Activated T-helper 9 cell treated with anti-CD3 and anti-CD28 coated beads, Interleukin-2, amount 50 U/mL, for 16 hours (primary cell): Measurements from ENCODE around the gene ZNF79.

Experiments
- DNase-seq: peaks from one replicate; pipeline ENCODE4 v3.0.0-alpha.2; 2020; ENCODE audit warnings: low read depth

The ZNF79 gene

DNA sequence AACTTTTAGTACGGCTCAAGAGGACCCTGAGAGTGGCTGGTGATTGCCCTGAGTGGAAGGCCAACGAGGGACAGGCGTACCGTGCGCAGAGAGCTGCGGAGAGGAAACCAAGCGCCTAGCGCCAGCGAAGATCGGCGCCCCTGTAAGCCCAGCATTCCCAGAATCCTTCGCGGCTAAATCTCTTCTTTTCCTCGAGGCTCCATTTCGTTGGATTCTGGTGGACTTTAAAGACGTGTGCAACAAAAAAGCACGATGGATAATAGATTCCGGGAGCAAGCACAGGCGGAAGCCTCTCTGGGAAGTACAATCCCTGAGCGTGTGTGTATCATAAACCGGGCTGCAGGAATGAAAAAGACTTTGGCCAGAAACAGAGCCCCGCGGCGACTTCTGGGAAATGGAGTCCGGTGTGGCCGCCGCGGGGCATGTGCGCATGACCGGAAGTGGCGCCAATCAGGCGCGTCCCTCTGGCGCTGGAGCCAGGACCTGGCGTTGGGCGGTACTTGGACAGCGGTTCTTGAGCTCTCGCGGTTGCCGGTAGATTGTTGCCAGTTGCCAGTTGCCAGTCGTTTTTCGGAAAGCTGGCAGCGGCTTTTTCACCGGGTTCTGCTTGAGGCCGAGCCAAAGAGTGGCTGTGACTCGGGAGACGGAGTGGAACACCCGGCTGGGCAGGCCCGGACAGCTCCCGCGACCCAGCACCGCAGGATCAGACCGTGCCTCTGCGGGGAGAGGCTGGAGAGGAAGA, at the start of gene ZNF79:
Gene ZNF79 (plus strand): TSS at position 449 of the 742 bp plus-strand sequence. CDS start 406 bp downstream, outside the sequence.
- DNase-seq, result peak; percentile 88

- DNase-seq, result no peak
These were observed 43.7 kb upstream of the ZNF79 start for GRCh38 chr9:127380479-127380878.

GRCh38 chr9:127382541-127382940, 41.6 kb upstream of the ZNF79 start:
- DNase-seq, result no peak

GRCh38 chr9:127384016-127384730, 40.0 kb upstream of the ZNF79 start:
- no peak for DNase-seq

DNA sequence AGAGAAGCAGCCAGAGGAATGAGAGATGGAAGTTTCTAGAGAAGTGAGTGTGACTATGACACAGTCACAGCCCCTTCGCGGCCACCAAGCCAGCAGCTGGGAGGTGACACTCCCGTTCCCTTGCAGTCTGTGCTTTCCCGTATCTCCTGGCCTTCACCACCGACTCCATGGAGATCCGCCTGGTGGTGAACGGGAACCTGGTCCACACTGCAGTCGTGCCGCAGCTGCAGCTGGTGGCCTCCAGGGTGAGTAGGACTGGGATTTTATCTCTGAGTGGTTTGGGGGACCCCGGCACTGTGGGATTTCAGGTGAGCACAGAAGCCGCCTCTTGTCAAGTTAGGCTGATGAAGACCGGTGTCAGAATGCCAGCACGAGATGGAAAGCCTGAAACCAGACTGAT, 39.3 kb upstream of the ZNF79 start:
- DNase-seq, result no peak

- no peak for DNase-seq
These were observed 37.9 kb upstream of the ZNF79 start for GRCh38 chr9:127386249-127386648.

GRCh38 chr9:127386981-127387380, 37.2 kb upstream of the ZNF79 start:
- DNase-seq, result no peak

- DNase-seq, result peak; percentile 70
These were observed 35.9 kb upstream of the ZNF79 start for GRCh38 chr9:127388037-127388855.

GRCh38 chr9:127388856-127389238, 35.3 kb upstream of the ZNF79 start:
- no peak for DNase-seq

GRCh38 chr9:127389381-127390247, 34.6 kb upstream of the ZNF79 start:
- no peak for DNase-seq

GRCh38 chr9:127390248-127390545, 34.0 kb upstream of the ZNF79 start:
- no peak for DNase-seq

- DNase-seq, result no peak
These were observed 33.6 kb upstream of the ZNF79 start for GRCh38 chr9:127390563-127390962.

GRCh38 chr9:127392166-127392565, 32.0 kb upstream of the ZNF79 start:
- no peak for DNase-seq

DNA sequence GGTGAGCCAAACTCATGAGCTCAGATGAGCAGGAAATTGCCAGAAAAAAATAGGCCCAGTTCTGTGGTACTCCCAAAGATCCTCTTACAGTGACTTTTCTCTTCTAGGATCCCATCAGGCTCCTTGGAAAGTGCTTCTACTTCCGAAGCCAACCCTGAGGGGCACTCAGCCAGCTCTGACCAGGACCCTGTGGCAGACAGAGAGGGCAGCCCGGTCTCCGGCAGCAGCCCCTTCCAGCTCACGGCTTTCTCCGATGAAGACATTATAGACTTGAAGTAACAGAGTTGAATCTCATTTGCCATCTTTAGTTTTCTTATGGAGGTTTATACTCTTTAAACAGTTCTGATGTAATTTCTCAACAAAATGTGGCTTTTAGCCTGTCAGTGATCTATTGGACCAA, 31.2 kb upstream of the ZNF79 start:
- DNase-seq, result no peak

DNA sequence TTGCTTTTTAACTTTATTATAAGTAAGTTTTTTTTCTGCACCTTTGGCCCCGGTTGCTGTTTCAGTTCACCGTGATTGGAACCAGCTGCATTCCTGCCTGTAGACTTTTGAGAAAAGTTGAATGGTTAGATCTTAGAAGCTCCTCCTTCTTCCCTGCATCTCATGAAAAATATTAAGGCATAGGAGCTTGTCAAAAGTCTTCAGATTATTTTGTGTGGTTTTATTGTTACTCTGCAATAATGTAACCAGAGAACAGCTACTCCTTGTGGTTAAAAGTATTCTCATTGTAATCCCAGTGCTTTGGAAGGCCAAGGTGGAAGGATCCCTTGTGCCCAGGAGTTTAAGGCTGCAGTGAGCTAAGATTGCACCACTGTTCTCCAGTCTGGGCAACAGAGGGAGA, 30.5 kb upstream of the ZNF79 start:
- no peak for DNase-seq

DNA sequence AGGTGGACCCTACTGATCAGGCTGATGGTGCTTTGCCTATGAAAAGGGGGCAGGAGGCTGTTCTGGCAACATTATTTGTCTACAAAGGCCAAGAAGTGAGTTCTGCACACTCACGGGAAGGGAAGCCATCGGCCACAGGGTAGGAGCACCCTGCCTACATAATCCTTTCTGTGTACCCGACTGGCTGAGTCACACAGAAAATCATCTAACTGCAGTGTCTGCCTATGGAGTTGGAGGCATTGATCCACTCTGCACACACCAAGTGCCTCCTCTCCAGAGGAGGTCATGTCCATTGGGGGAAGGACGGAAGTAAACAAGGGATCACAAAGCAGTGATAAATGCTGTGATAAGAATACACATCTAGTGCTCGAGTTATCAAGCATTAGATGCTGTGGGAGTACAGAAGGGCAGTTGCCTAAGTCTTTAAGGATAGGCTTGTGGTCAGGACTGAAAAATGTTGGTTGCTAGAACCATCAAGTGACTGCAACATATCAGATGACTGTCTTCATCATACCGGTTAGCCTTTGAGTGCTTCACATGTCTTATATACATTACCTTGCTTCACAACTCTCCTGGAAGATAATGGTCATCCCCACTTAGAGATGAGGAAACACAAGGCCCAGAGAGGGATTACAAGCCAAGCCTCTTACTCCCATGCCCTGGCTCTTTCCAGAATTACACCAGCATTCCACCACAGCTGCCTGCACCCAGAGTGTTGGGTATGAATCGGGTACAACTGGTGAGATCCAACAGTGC, 28.5 kb upstream of the ZNF79 start:
- DNase-seq, result no peak

DNA sequence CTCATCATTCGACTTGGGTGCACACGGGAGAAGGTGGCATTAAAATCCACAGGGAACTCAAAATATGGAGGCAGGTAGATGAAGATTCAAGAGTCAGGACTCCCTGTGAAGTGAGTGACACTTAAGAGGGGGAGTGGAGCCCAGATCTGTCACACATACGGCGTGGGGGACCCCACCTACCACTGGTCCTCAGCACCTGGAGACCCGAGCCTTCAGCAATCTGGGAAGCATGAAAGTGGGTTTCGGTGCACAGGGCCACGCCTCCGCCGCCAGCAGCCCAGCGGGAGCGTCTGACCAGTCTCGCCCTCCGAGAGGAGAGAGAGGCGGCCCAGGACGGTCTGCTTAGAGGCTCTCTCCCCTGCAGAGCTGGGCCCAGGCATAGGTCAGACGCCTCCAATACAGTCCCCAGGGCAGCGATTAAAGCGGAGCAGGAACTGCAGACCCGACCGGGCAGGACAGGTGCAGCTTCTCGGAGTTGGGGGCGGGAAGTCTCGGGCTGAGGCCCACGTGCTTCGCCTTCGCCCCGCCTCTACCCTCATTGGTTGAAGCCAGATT, 27.9 kb upstream of the ZNF79 start:
- no peak for DNase-seq

- DNase-seq, result peak; percentile 89
These were observed 27.2 kb upstream of the ZNF79 start, which contains the start of gene SLC2A8 for GRCh38 chr9:127396808-127397645. Gene SLC2A8 (plus strand): TSS chr9:127397169. CDS start chr9:127397231, 62 bp downstream.

DNA sequence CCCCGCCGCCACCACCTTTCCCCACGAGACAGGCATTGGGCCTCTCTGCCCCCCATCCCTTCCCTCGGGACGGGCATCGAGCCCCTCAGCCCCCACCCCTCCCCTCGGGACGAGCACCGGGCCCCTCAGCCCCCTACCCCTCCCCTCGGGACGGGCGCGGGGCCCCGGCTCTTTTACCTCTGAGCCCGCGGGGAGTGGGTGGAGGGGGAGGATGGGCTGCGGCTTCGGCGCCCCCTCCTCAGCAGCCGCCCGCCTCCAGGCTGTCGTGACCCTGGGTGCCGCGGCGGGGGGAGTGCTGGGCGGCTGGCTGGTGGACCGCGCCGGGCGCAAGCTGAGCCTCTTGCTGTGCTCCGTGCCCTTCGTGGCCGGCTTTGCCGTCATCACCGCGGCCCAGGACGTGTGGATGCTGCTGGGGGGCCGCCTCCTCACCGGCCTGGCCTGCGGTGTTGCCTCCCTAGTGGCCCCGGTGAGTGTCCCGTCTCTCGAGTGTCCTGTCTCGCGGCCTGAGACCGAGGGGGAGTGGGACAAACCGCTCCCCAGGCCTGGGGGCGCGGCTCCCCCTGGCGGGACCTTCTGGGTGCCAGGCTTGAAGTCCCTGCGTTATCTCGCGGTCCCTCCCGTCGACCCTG, 26.4 kb upstream of the ZNF79 start:
- peak; percentile 23 for DNase-seq
